ENCODE data around the gene AQP5. TPM values are rescaled to one million over a fixed set of nuclear protein-coding genes. Genes with fewer than 3 reads are reported as not detected.

The AQP5 gene
- total and polyA plus RNA-seq, 2 donors (not counting 3 experiments of a cell fraction or from before 2014, with no cell fraction given), result 0.95 to 2.3 TPM

DNA sequence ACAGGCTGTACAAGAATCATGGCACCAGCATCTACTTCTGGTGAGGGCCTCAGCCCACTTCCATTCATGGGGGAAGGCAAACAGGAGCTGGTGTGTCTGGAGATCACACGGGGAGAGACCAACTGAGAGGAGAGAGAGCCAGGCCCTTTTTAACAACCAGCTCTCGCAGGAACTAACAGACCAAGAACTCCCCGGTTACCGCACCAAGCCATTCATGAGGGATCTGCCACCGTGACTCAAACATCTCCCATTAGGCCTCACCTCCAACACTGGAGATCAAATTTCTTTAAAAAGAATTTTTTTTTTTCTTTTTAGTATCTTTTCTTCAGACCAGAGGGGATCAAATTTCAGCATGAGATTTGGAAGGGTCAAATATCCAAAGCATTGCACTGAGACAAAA is 27.9 kb upstream of the AQP5 start:
- Histone ChIP-seq H3K4me1 (ENCODE audit: control insufficient read depth, extremely low read depth, insufficient read depth, low read length) (no peaks in the 10 kb centered on the region), H3K9me3 (replicated peaks; ENCODE audit: control insufficient read depth, insufficient read depth, low read length) (no peaks in the 10 kb centered on the region), H2AFZ (ENCODE audit: low read depth, low read length) (no peak overlapping the region), H3K36me3 (ENCODE audit: control insufficient read depth in 2 of 2, extremely low read depth in 1 of 2, insufficient read depth in 2 of 2, low read length in 2 of 2) (no peaks in the 10 kb centered on the region), H3K79me2 (ENCODE audit: control insufficient read depth, insufficient read depth, low read length) (no peaks in the 10 kb centered on the region), H3K27ac (ENCODE audit: insufficient read depth, low read depth, low read length) (no peak overlapping the region), H3K4me3 (replicated peaks in 1 of 3; ENCODE audit: insufficient read depth in 1 of 3, low read depth in 1 of 3, low read length in 3 of 3) (no peak overlapping the region), H3K9me1 (replicated peaks; ENCODE audit: control insufficient read depth, extremely low read depth, insufficient read depth, low read length) (no peaks in the 10 kb centered on the region), H3K9ac (replicated peaks; ENCODE audit: extremely low read depth, insufficient read depth, low read length) (no peak overlapping the region), H3K4me2 (ENCODE audit: insufficient read depth, low read length) (no peak overlapping the region), H4K20me1 (replicated peaks; ENCODE audit: control insufficient read depth, extremely low read depth, insufficient read depth, low read length) (no peaks in the 10 kb centered on the region), H3K27me3 (ENCODE audit: control insufficient read depth in 2 of 2, insufficient read depth in 2 of 2, low read length in 2 of 2) (no peaks in the 10 kb centered on the region)
- intact Hi-C loops (cut with micrococcal nuclease) (no loop called here), dilution Hi-C loops (cut with MboI; ENCODE audit: extremely low pct_ligation_motif_present, low sequenced_read_pairs) (no loop called here)
- FAIRE-seq, result no peak
- POLR2A ChIA-PET, result no interaction called here
- no TSS peak for BruUV-seq (replicated peaks)
- no peak for DNase-seq (ENCODE audit: low read depth, low spot score)
- CTCF ChIA-PET, result interaction anchor here (0.6 to 3.2 kb wide), 4 partner anchors 9 to 80 kb away, joined by 3 to 19 read pairs (median 6); no protein-coding TSS in a partner anchor
- TF ChIP-seq POLR2AphosphoS5 (IDR thresholded peaks at IDR 0.05; ENCODE audit: insufficient read depth, low read depth, low read length) (no peak), JUN (IDR thresholded peaks at IDR 0.05; ENCODE audit: borderline replicate concordance, insufficient read depth, insufficient read length, low read depth) (no peak)

DNA sequence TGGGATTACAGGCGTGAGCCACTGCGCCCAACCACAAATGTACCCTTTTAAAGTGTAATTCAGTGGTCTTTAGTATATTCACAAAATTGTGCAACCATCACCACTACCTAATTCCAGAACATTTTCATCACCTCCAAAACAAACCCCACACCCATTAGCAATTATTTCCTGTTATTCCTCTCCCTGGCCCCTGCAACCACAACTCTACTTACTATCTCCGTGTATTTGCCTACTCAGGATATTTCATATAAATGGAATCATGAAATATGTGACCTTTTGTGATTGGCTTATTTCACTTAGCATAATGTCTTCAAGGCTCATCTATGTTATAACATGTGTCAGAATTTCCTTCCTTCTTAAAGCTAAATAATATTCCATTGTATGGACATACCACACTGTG is 27.2 kb upstream of the AQP5 start:
- no peak overlapping the region for H3K4me3 ChIP-seq (replicated peaks in 1 of 3; ENCODE audit: insufficient read depth in 1 of 3, low read depth in 1 of 3, low read length in 3 of 3)
- DNase-seq (ENCODE audit: low read depth, low spot score) (no peak), FAIRE-seq (no peak)
- dilution Hi-C loops (cut with MboI; ENCODE audit: extremely low pct_ligation_motif_present, low sequenced_read_pairs), result no loop called here
- no peaks in the 10 kb centered on the region for H4K20me1 ChIP-seq (replicated peaks; ENCODE audit: control insufficient read depth, extremely low read depth, insufficient read depth, low read length)
- no peaks in the 10 kb centered on the region for H3K9me3 ChIP-seq (replicated peaks; ENCODE audit: control insufficient read depth, insufficient read depth, low read length)
- TF ChIP-seq, protein P1, sequence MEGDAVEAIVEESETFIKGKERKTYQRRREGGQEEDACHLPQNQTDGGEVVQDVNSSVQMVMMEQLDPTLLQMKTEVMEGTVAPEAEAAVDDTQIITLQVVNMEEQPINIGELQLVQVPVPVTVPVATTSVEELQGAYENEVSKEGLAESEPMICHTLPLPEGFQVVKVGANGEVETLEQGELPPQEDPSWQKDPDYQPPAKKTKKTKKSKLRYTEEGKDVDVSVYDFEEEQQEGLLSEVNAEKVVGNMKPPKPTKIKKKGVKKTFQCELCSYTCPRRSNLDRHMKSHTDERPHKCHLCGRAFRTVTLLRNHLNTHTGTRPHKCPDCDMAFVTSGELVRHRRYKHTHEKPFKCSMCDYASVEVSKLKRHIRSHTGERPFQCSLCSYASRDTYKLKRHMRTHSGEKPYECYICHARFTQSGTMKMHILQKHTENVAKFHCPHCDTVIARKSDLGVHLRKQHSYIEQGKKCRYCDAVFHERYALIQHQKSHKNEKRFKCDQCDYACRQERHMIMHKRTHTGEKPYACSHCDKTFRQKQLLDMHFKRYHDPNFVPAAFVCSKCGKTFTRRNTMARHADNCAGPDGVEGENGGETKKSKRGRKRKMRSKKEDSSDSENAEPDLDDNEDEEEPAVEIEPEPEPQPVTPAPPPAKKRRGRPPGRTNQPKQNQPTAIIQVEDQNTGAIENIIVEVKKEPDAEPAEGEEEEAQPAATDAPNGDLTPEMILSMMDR (IDR thresholded peaks at IDR 0.05; ENCODE audit: extremely low read depth in 1 of 2, insufficient read depth in 1 of 2, low read depth in 1 of 2, low read length in 2 of 2), result no peak
- TF ChIP-seq, protein P2, sequence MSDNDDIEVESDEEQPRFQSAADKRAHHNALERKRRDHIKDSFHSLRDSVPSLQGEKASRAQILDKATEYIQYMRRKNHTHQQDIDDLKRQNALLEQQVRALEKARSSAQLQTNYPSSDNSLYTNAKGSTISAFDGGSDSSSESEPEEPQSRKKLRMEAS (IDR thresholded peaks at IDR 0.05; ENCODE audit: insufficient read depth, insufficient read length), result no peak
- TF ChIP-seq POLR2AphosphoS5 (IDR thresholded peaks at IDR 0.05; ENCODE audit: insufficient read depth, low read depth, low read length) (no peak), MYC (IDR thresholded peaks at IDR 0.05; ENCODE audit: low read depth, low read length) (no peak), FOS (IDR thresholded peaks at IDR 0.05; ENCODE audit: borderline replicate concordance, insufficient read depth, low read length) (no peak), POLR2A (IDR thresholded peaks at IDR 0.05; ENCODE audit: low read depth, low read length) (no peak), EZH2 (IDR thresholded peaks at IDR 0.05; ENCODE audit: borderline replicate concordance, low read depth, low read length, severe bottlenecking) (no peak), JUN (IDR thresholded peaks at IDR 0.05; ENCODE audit: borderline replicate concordance, insufficient read depth, insufficient read length, low read depth) (no peak), GATA2 (IDR thresholded peaks at IDR 0.05; ENCODE audit: insufficient read depth, insufficient read length, low read depth, low read length) (no peak)
- no peak overlapping the region for H2AFZ ChIP-seq (ENCODE audit: low read depth, low read length)
- no peaks in the 10 kb centered on the region for H3K4me1 ChIP-seq (ENCODE audit: control insufficient read depth, extremely low read depth, insufficient read depth, low read length)
- no peaks in the 10 kb centered on the region for H3K27me3 ChIP-seq (ENCODE audit: control insufficient read depth in 2 of 2, insufficient read depth in 2 of 2, low read length in 2 of 2)
- H3K9ac ChIP-seq (replicated peaks; ENCODE audit: extremely low read depth, insufficient read depth, low read length), result no peak overlapping the region
- ChIA-PET POLR2A (no interaction called here), CTCF (interaction anchor here (3.2 kb wide), 1 partner anchor 11 kb away, joined by 19 read pairs; no protein-coding TSS in a partner anchor)
- BruUV-seq (replicated peaks), result no TSS peak
- no peaks in the 10 kb centered on the region for H3K79me2 ChIP-seq (ENCODE audit: control insufficient read depth, insufficient read depth, low read length)
- no peaks in the 10 kb centered on the region for H3K36me3 ChIP-seq (ENCODE audit: control insufficient read depth in 2 of 2, extremely low read depth in 1 of 2, insufficient read depth in 2 of 2, low read length in 2 of 2)
- H3K27ac ChIP-seq (ENCODE audit: insufficient read depth, low read depth, low read length), result no peak overlapping the region
- H3K4me2 ChIP-seq (ENCODE audit: insufficient read depth, low read length), result no peak overlapping the region
- intact Hi-C loops (cut with micrococcal nuclease), result no loop called here
- no peaks in the 10 kb centered on the region for H3K9me1 ChIP-seq (replicated peaks; ENCODE audit: control insufficient read depth, extremely low read depth, insufficient read depth, low read length)

Data from endothelial cell of umbilical vein (primary cell).